HG02610 (cell line): ENCODE data around the gene GIMD1.

Source experiments
- ATAC-seq: cut with Tn5 transposase; IDR thresholded peaks from one replicate; pipeline ENCODE4 v1.9.1; 2021; ENCODE audit warnings: mild to moderate bottlenecking, moderate library complexity; ENCODE audit not compliant: unreplicated experiment

The GIMD1 gene

DNA sequence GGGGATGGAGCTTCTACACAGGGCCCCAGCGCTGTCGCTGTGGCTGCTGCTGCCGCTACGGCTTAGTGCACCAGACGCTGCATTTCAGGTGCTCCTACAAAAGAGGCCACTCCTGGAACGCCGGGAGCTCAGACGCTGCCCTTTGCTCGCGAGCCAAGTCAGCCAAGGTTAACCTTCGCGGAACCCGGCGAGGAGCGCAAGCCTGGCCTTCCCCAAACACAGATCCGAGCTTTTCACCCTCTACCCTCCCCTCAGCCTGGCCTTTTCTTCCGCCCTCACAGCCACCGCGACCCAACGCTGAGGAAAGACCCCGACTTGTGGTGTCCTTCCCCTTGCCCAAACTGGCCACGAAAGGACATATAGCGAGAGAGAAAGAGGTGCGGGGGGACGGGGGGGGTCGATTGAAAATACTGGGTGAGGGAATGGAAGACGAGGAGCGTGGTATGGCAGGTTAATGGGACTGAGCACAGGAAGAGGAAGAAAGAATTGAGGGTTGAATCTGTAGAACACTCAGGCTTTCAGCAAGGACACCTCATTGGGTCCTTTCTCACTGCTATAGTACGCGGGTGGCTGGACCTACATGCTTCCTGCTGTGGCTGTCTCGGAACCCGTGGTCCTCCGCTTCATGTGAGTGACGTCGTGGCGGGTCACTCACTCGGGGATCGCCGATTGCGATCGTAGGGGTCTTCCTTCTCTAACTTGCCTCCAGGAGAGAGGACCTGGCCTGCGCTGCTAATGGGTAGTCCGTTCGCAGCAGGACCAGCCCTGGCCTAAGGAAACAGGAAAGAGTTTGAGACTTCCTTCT, 52.4 kb downstream of the GIMD1 start, which contains the start of the genes AIMP1 and TBCK:
TSS of gene AIMP1 (plus strand) at position 583 of the 805 bp plus-strand sequence. CDS start 8,460 bp downstream, outside the sequence.
TSS of gene TBCK (minus strand) at position 242 of the 805 bp plus-strand sequence. CDS start 7,249 bp downstream, outside the sequence.
- ATAC-seq: peak; percentile 84

DNA sequence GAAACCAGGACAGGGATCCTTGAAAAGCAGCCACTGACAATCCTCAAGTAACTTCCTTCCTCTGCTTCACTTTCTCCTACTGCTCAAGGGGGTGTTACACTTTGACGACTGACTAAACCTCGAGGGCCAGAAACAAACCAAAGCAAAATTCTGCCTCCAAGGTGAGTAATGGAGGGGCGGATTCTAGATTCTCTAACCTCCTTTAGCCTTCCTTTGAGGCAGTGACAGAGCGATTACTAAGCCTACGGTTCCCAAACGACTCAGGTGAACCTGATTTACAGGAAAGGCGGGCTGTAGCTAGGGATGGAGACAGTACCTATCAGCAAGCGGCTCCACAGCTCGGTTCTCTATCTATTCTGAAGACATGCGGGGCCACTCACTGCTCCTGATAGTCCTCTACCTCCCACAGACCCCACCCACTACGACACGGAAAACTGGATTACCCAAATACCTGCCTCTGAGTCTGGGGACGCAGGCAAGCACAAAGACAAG, 53.1 kb downstream of the GIMD1 start:
- ATAC-seq: peak; percentile 26

DNA sequence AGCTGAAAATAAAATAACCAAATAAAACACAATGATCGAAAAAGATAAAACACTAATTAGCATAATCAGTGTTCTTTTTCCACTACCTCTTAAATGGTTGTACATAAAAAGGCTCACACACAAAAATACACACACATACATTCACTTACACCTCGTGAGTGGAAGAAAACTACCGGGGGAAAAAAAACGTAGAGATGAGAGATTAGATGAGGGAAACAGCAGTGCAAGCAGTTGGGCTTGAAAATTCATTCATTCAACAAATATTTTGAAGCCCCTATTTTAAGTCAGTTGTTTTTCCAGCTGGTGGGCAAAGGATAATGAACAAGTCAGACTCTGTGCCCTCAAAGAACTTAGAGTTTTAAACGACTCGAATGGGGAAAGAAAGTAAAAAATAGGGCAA, 53.6 kb downstream of the GIMD1 start:
- ATAC-seq: no peak

DNA sequence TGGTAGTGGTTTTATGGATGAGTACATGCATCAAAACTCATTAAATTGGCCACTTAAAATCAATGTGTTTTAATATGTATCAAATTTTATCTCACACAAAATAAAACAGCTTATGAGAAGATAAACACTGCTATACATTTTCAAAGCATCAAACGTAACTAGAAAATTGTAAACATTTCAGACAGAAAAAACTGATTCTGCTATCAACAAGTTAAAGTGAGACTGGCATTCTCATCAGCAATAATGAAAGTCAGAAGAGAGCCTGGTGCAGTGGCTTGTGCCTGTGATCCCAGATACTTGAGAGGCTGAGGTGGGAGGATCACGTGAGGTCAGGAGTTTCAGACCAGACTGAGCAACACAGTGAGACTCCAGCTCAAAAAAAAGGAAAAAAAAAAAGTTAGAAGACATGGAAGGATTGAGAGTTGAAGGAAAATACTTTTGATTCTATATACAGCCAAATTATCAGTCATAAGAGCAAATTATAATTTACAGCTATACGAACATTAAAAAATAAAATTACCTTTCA, 55.5 kb downstream of the GIMD1 start:
- no peak for ATAC-seq

- ATAC-seq: no peak
Measured at GRCh38 chr4:106312377-106312776, 56.2 kb downstream of the GIMD1 start.
